Activated T-helper 17 cell treated with anti-CD3 and anti-CD28 coated beads, Interleukin-2, amount 50 U/mL, for 72 hours (primary cell): ENCODE results near the gene ANP32A. TPM values are rescaled to one million over a fixed set of nuclear protein-coding genes. Genes with fewer than 3 reads are reported as not detected.
"Not testable (repeated sequence)": the region's sequence is repeated elsewhere in the genome, so short reads cannot be mapped to it uniquely, and the experiment has no call there.

Experiments
- ATAC-seq: fragments of 150-1000 bp; cut with Tn5 transposase; replicated peaks from 2 replicates; pipeline ENCODE4 v1.10.0; 2021; ENCODE audit warnings: mild to moderate bottlenecking, moderate library complexity
- H3K27ac Mint-ChIP-seq: one replicate; pipeline ENCODE4 v1.8.0; 2022; ENCODE audit warnings: mixed read lengths
- H3K27me3 Mint-ChIP-seq: one replicate; pipeline ENCODE4 v1.8.0; 2022; ENCODE audit warnings: mixed read lengths
- H3K36me3 Mint-ChIP-seq: one replicate; pipeline ENCODE4 v1.8.0; 2022; ENCODE audit warnings: low read depth, mild to moderate bottlenecking, mixed read lengths
- H3K4me1 Mint-ChIP-seq: one replicate; pipeline ENCODE4 v1.8.0; 2022; ENCODE audit warnings: mixed read lengths
- H3K4me3 Mint-ChIP-seq: one replicate; pipeline ENCODE4 v1.8.0; 2022; ENCODE audit warnings: mild to moderate bottlenecking, mixed read lengths
- H3K9me3 Mint-ChIP-seq: one replicate; pipeline ENCODE4 v1.8.0; 2022; ENCODE audit warnings: mixed read lengths
- total RNA-seq, 2 donors: library from RNA; stranded (reverse); gene quantifications; one replicate each; pipeline ENCODE4 v1.2.3, GENCODE V29; 2022

The ANP32A gene
- 100 to 1,000 TPM; 130 to 221 TPM for total RNA-seq

DNA sequence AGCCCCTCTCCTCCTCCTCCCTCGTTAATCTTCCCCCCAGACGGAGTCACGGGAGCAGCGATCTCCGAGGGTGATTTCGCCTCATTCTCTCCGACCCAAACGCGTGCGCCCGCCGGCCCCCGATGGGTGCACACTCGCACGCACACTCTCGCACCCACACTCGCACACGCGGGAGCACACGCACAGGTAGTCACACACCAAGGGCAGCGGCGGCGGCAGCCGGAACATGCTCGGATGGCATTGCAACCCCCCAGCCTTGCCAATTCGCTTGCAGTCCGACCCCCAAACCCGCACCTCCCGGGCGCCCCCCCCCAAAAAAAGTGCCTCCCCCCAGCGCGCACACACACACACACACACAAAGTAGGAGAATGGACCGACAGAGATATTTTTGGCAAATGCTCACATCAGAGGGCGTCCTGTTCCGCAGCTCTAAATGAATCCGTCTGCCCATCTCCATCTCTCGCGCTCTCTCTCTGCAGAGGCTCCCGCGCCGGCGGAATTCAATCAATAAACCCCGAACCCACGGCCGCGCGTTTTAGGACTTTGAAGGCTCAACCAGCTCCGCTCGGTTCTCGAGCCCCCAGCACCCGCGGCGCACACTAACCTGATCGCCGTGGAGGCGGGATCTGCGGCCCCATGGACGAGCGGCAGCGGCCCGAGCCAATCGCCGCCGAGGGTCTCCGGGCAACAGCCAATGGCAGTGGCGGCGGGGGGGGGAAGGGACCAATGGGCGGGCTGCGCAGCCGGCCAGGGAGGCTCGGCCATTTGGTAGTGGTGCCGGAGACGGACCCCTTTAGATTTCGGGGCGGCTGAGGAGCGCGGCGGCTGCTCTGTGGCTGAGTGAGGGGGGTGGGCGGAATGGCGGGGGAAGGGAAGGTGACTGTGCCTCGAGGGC lies at the start of gene ANP32A:
Gene ANP32A (minus strand): TSS at position 601 of the 895 bp plus-strand sequence. CDS start 144 bp downstream, at position 457.
- Mint-ChIP-seq H3K27me3 (no peaks in the 10 kb centered on the region), H3K36me3 (peaks cover 41% of the 10 kb centered on the region), H3K9me3 (no peaks in the 10 kb centered on the region), H3K4me3 (peak within 1 kb of the TSS; percentile 99), H3K4me1 (peaks cover 18% of the 10 kb centered on the region), H3K27ac (peak within 1 kb of the TSS; percentile 99)
- ATAC-seq: peak; percentile 83

DNA sequence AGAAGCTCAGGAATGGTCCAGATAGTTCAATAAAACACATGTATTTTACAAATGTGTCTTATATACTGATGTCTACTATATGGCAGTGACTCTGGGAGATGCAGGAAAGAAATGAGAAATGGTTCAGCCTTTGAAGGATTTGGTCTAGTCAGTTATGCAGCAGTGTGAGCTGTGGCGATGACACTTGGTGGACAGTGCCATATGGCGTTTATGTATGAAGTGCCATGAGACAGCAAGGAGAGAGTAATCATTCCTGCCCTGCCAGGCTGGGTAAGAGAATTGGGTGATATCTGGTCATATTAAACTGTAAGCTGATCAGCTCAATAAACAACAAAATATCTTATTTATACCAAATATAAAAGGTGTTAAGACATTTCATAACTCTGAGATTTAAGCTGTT lies 47.6 kb upstream of the ANP32A start:
- no peaks in the 10 kb centered on the region for H3K4me1 Mint-ChIP-seq
- ATAC-seq: no peak
- H3K4me3 Mint-ChIP-seq: no peak overlapping the region
- no peaks in the 10 kb centered on the region for H3K9me3 Mint-ChIP-seq
- peaks cover 14% of the 10 kb centered on the region for H3K27me3 Mint-ChIP-seq
- H3K27ac Mint-ChIP-seq: no peak overlapping the region
- H3K36me3 Mint-ChIP-seq: no peaks in the 10 kb centered on the region

DNA sequence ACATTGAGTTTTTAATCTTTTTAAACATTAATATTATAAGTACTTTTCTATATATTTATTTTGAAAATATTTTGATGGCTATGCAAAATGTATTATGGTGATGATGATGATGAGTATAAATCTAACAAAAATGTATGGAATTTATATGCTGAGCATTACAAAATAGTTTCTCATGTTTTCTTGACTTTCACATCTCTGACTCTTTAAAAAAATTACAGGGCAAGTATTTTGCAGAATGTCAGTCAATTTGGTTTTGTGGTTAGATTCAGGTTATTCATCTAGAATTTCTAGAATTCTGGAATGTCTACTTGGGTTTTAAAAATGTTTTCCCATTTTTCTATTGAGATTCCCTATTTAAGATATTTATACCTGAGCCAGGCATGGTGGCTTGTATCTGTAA lies 41.7 kb upstream of the ANP32A start:
- no peak overlapping the region for H3K27ac Mint-ChIP-seq
- no peaks in the 10 kb centered on the region for H3K36me3 Mint-ChIP-seq
- no peak for ATAC-seq
- H3K9me3 Mint-ChIP-seq: peaks cover 6% of the 10 kb centered on the region
- H3K4me1 Mint-ChIP-seq: no peaks in the 10 kb centered on the region
- peaks cover 9% of the 10 kb centered on the region for H3K27me3 Mint-ChIP-seq
- no peak overlapping the region for H3K4me3 Mint-ChIP-seq

DNA sequence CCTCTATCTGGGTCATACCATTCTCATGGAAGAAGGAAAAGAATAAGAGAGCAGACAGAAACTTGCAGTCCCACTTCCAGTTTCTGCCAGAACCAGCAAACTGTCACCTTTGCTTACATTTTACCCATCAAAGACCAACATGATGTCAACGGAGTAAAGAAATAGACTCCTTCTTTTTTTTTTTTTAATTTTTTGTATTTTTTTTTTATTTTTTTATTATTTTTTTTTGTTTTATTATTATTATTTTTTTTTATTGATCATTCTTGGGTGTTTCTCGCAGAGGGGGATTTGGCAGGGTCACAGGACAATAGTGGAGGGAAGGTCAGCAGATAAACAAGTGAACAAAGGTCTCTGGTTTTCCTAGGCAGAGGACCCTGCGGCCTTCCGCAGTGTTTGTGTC lies 38.0 kb upstream of the ANP32A start:
- H3K4me1 Mint-ChIP-seq, ATAC-seq, H3K36me3 Mint-ChIP-seq, H3K27ac Mint-ChIP-seq, H3K4me3 Mint-ChIP-seq: not testable (repeated sequence)
- H3K27me3 Mint-ChIP-seq: peaks cover 16% of the 10 kb centered on the region
- peaks cover 21% of the 10 kb centered on the region for H3K9me3 Mint-ChIP-seq

DNA sequence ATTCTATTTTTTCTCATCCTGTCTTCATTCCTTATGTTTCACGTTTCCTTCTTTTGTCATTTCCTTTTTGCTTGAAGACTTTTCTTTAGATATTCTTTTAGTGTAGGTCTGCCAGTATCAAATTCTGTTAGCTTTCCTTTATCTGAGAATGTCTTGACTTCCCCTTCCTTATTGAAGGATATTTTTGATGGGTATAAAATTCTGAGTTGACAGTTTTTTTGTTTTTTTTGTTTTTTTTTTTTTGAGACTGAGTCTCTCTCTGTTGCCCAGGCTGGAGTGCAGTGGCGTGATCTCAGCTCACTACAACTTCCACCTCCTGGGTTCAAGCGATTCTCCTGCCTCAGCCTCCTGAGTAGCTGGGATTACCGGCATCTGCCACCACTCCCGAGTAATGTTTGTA lies 36.7 kb upstream of the ANP32A start:
- not testable (repeated sequence) for H3K27ac Mint-ChIP-seq, ATAC-seq, H3K4me3 Mint-ChIP-seq, H3K4me1 Mint-ChIP-seq, H3K36me3 Mint-ChIP-seq
- peaks cover 22% of the 10 kb centered on the region for H3K27me3 Mint-ChIP-seq
- H3K9me3 Mint-ChIP-seq: peaks cover 21% of the 10 kb centered on the region

DNA sequence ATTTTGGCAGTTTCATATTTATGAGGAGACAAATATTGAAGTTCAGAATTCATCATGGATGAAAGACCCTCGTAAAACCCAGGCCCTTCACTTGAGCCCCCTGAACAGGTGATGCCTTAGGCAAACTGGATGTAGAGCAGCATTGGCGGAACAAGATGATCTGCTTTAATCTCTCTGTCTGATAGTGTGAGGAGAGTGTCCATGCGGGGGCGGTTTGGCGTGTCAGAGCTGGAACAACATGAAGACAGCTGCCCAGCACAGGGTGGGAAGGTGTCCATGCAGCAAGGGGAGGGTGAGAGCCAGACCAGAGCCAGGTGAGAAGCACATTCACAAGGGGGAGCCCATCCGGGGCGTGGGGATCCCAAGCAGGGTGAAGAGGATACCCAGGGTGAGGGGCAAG lies 31.8 kb upstream of the ANP32A start:
- no peak for ATAC-seq
- no peaks in the 10 kb centered on the region for H3K36me3 Mint-ChIP-seq
- H3K4me3 Mint-ChIP-seq: no peak overlapping the region
- H3K4me1 Mint-ChIP-seq: no peaks in the 10 kb centered on the region
- H3K9me3 Mint-ChIP-seq: peaks cover 15% of the 10 kb centered on the region
- no peak overlapping the region for H3K27ac Mint-ChIP-seq
- H3K27me3 Mint-ChIP-seq: peaks cover 36% of the 10 kb centered on the region

DNA sequence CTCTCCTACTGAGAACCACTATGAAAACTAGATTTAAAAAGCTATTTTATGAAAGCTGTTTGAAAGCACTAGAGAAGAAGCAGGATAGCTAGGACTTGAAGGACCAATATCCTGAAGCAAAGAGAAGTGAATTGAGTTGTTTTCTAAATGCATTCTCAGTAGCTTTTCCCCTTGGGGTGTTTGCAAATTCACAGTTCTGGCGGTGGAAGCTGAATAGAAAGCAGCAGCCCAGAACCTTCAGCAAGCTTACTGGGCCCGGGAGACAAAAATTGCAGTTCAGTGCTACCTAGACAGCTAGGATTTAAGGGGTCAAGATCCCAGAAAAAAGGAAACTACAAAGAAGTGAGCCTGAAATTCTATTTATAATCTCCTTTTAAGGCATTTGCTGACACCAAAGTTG lies 31.3 kb upstream of the ANP32A start:
- no peak for ATAC-seq
- no peaks in the 10 kb centered on the region for H3K36me3 Mint-ChIP-seq
- no peaks in the 10 kb centered on the region for H3K4me1 Mint-ChIP-seq
- peaks cover 10% of the 10 kb centered on the region for H3K9me3 Mint-ChIP-seq
- H3K4me3 Mint-ChIP-seq: no peak overlapping the region
- peaks cover 33% of the 10 kb centered on the region for H3K27me3 Mint-ChIP-seq
- no peak overlapping the region for H3K27ac Mint-ChIP-seq

DNA sequence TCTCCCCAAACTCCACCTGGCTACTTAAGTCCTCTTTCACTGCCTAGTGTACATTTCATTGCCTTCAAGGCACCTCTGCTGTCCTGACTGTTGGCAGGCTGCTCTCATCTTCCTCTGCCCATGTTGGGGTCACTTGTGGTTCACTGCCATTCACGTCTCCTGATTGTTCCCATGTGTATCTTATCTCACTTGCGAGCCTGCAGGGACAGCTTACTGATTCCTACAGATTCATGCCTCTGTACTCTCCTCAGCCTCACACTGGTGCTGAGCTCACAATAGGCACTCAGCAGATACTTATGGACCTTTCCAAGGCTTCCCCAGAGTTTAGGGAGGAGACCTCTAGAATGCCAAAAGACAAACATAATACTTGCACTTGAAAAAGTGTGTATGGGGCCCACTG lies 28.8 kb upstream of the ANP32A start:
- no peaks in the 10 kb centered on the region for H3K36me3 Mint-ChIP-seq
- H3K9me3 Mint-ChIP-seq: no peaks in the 10 kb centered on the region
- no peak for ATAC-seq
- no peaks in the 10 kb centered on the region for H3K4me1 Mint-ChIP-seq
- H3K27ac Mint-ChIP-seq: no peak overlapping the region
- peaks cover 37% of the 10 kb centered on the region for H3K27me3 Mint-ChIP-seq
- H3K4me3 Mint-ChIP-seq: no peak overlapping the region

DNA sequence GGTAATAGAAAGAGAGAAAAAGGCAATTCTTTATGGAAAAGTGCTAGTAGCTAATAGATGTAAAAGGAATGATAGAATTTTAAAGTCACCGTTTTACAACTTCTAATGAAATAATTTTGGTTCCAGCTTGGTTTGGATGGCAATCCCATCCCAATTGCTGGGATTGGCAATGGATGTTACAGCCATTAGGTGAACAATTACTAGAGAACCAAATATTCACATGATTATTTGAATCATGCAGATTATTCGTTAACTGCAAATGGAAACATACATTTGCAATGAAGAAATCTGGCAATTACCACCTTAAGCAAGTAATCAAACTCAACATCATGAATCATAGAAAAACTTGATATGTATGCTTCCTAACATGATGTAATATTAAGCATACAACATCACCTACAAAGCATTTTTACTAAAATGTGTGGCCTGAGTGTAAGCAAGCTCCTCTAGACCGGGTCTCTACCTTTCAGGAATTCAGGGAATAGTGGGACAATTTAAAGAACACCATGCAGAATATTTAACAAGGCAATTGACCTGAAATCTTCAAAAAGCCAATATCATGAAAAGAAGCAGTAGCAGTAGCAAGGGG lies 26.2 kb upstream of the ANP32A start:
- H3K4me1 Mint-ChIP-seq: no peaks in the 10 kb centered on the region
- H3K27me3 Mint-ChIP-seq: peaks cover 44% of the 10 kb centered on the region
- H3K36me3 Mint-ChIP-seq: no peaks in the 10 kb centered on the region
- H3K9me3 Mint-ChIP-seq: no peaks in the 10 kb centered on the region
- no peak for ATAC-seq
- no peak overlapping the region for H3K27ac Mint-ChIP-seq
- no peak overlapping the region for H3K4me3 Mint-ChIP-seq

DNA sequence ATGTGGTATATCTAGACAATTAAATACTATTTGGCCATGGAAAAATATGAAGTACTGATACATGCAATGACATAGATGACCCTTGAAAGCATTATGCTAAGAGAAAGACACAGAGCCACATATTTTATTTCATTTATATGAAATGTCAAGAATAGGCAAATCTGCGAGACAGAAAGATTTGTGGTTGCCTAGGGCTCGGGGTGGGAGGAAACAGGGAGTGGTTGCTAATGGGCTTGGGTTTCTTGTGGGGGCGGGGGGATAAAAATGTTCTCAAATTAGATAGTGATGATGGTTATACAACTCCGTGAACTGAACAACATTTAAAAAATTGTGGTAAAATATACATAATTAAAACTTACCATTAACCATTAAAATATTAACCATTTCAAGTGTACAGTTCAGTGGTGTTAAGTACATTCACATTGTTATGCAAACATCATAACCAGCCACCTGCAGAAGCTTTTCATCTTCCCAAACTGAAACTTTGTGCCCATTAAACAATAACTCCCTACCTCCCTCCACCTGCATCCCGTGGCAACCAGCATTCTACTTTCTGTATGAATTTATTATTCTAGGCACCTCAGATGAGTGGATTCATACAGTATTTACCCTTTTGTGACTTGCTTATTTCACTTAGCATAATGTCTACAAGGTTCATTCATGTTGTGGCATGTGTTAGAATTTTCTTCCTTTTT lies 24.3 kb upstream of the ANP32A start:
- Mint-ChIP-seq H3K27me3 (peaks cover 51% of the 10 kb centered on the region), H3K27ac (no peak overlapping the region), H3K4me3 (no peak overlapping the region), H3K4me1 (no peaks in the 10 kb centered on the region), H3K9me3 (no peaks in the 10 kb centered on the region), H3K36me3 (no peaks in the 10 kb centered on the region)
- no peak for ATAC-seq

DNA sequence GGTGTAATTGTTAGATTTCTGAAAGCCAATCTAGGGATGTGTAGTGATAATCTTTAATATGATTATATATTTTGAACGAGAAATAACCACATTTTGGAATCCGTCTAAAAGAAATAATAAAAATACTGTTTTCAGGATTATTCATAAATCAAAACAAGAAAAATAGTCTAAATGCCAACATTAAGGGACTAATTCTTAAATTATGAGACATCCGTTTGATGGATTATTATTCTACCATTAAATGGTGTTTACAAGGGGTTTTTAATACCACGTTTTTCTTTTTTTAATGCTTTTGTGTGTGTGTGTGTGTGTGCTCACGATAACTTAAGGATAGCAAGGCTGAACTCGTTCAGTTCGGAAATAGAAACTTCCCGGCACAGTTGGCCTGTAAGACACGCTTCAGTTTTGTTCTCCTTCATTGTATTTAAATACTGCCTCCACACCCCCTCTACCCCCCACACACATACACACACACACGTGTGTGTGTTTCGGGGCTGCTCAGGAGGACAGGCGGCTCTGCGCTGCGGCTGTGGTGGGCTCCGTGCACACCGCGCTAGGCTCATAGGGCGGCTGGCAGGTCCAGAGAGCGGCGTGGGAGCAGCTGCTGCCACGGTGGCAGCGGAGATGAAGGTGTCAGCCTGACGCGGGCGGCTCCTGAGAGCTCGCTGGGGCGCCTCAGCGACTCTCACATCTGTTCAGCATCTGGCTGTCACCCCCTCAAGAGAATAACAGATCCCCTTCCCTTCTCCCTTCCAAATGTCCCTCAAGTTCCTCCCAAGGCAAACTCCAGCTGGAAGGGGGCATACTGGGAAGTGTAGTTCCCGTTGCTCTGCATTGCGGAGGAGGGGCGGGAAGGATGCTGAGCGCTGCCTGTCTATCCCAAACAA lies 23.0 kb upstream of the ANP32A start:
- H3K27ac Mint-ChIP-seq: no peak overlapping the region
- ATAC-seq: peak; percentile 81
- no peaks in the 10 kb centered on the region for H3K4me1 Mint-ChIP-seq
- H3K27me3 Mint-ChIP-seq: peaks cover 47% of the 10 kb centered on the region
- peak overlapping the region; percentile 69 for H3K4me3 Mint-ChIP-seq
- no peaks in the 10 kb centered on the region for H3K36me3 Mint-ChIP-seq
- H3K9me3 Mint-ChIP-seq: no peaks in the 10 kb centered on the region

DNA sequence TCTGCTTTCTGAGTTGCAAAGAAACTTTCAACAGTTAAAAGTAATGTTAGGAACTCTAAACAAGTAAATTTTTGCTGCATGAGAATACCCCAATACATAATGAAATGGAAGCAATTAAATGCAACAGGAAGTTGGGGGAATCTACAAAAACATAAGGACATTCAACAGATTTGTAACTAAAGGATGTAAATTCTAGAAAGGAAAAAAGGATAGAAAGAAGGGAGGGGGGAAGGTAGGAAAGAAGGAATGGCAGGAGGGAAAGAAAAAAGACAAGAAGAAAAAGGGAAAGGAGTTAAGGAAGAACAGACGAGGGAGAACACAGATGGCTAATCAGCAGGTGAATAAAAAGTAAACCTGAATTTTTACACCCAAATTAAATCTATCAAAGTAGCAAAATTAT lies 22.3 kb upstream of the ANP32A start:
- H3K36me3 Mint-ChIP-seq: no peaks in the 10 kb centered on the region
- no peak overlapping the region for H3K27ac Mint-ChIP-seq
- no peak for ATAC-seq
- H3K4me1 Mint-ChIP-seq: no peaks in the 10 kb centered on the region
- H3K27me3 Mint-ChIP-seq: peaks cover 47% of the 10 kb centered on the region
- no peak overlapping the region for H3K4me3 Mint-ChIP-seq
- no peaks in the 10 kb centered on the region for H3K9me3 Mint-ChIP-seq

DNA sequence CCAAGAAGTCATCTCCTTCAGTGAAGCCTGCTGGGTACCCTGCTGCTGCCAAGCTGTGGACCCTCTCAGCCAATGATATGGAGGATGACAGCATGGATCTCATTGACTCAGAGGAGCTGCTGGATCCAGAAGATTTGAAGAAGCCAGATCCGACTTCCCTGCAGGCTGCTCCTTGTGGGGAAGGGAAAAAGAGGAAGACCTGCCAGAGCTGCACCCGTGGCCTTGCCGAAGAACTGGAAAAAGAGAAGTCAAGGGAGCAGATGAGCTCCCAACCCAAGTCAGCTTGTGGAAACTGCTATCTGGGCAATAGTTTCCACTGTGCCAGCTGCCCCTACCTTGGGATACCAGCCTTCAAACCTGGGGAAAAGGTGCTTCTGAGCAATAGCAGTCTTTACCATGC lies 13.7 kb upstream of the ANP32A start:
- no peak overlapping the region for H3K4me3 Mint-ChIP-seq
- H3K9me3 Mint-ChIP-seq: peaks cover 4% of the 10 kb centered on the region
- ATAC-seq: no peak
- H3K36me3 Mint-ChIP-seq: no peaks in the 10 kb centered on the region
- H3K4me1 Mint-ChIP-seq: peaks cover 10% of the 10 kb centered on the region
- H3K27ac Mint-ChIP-seq: no peak overlapping the region
- peaks cover 13% of the 10 kb centered on the region for H3K27me3 Mint-ChIP-seq

DNA sequence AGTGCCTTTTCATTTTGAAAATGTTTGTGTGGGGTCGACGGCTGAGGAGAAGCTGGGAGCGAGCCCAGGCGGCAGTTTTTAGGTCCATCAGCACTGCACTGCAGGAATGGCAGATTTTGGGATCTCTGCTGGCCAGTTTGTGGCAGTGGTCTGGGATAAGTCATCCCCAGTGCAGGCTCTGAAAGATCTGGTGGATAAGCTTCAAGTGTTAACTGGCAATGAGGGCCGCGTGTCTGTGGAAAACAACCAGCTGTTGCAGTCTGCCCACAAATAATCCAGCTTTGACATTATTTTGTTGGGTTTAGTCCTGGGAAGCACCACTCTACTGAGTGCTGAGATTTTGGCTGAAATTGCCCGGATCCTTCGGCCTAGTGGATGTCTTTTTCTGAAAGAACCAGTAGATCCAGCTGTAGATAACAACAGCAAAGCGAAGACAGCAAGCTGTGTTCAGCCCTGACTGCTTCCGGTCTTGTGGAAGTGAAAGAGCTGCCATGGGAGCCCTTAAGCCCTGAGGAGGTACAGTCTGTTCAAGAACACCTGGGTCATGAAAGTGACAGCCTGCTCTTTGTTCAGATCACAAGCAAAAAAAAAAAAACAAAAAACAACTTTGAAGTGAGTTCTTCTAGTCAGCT lies 13.1 kb upstream of the ANP32A start:
- Mint-ChIP-seq H3K4me3 (no peak overlapping the region), H3K27me3 (peaks cover 10% of the 10 kb centered on the region), H3K4me1 (peaks cover 10% of the 10 kb centered on the region), H3K27ac (no peak overlapping the region), H3K9me3 (peaks cover 4% of the 10 kb centered on the region), H3K36me3 (no peaks in the 10 kb centered on the region)
- no peak for ATAC-seq
